ENCODE results near the gene SOSTDC1.

GRCh38 chr7:16479161-16479560 is 13.6 kb upstream of the SOSTDC1 start:
- TF ChIP-seq CTCF (IDR thresholded peaks at IDR 0.05) = no peak
- TF ChIP-seq POLR2A (IDR thresholded peaks at IDR 0.05) = no peak

All from heart left ventricle (tissue), 13 donors.